Measurements from ENCODE around the gene MYOM3.

DNA sequence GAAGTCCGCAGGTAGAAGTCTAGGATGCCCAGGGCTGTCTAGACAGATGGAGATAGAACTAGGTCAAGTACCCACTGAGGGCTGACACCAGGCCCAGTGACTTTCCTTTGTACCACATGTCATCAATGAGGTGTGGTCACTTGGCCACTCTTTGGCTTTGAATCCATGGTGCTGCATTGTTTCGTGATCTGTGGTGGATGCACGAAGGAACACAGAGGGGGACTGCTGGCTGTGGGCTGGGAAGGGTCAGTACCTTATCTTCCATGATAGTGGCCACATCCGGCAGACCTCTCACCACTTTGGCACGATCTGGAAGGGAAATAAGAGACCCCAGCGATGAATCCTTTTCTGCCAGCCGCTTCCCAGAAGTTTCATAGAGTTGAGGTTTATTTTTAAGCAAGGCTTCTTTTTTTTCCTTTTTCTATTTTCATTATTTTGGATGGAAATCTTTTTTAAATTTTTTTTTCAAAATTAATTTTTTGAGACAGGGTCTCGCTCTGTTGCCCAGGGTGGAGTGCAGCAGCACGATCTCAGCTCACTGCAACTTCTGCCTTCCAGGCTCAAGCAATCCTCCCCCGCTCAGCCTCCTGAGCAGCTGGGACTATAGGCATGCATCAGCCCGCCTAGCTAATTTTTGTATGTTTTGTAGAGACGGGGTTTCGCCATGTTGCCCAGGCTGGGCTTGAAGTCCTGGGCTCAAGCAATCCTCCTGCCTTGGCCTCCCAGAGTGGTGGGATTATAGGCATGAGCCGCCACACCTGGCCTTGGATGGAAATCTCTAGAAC, 53.1 kb downstream of the MYOM3 start:
- no peak for TF ChIP-seq EP300 (IDR thresholded peaks at IDR 0.05)
- TF ChIP-seq, protein P1, sequence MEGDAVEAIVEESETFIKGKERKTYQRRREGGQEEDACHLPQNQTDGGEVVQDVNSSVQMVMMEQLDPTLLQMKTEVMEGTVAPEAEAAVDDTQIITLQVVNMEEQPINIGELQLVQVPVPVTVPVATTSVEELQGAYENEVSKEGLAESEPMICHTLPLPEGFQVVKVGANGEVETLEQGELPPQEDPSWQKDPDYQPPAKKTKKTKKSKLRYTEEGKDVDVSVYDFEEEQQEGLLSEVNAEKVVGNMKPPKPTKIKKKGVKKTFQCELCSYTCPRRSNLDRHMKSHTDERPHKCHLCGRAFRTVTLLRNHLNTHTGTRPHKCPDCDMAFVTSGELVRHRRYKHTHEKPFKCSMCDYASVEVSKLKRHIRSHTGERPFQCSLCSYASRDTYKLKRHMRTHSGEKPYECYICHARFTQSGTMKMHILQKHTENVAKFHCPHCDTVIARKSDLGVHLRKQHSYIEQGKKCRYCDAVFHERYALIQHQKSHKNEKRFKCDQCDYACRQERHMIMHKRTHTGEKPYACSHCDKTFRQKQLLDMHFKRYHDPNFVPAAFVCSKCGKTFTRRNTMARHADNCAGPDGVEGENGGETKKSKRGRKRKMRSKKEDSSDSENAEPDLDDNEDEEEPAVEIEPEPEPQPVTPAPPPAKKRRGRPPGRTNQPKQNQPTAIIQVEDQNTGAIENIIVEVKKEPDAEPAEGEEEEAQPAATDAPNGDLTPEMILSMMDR (IDR thresholded peaks at IDR 0.05), result no peak
